Activated CD4-positive, alpha-beta T cell treated with anti-CD3 and anti-CD28 coated beads for 1 hour (primary cell): ENCODE measurements around the gene STK24.
"Not testable (repeated sequence)": the region's sequence is repeated elsewhere in the genome, so short reads cannot be mapped to it uniquely, and the experiment has no call there.

Source experiments
- DNase-seq: peaks from one replicate; pipeline ENCODE4 v3.0.0-alpha.2; 2020

Gene STK24

GRCh38 chr13:98581971-98582702 is 5.2 kb upstream of the STK24 start:
- no peak for DNase-seq

- no peak for DNase-seq
Measured at GRCh38 chr13:98581381-98581780, 4.5 kb upstream of the STK24 start.

GRCh38 chr13:98580420-98580819 is 3.5 kb upstream of the STK24 start:
- DNase-seq = no peak

- no peak for DNase-seq
Measured at GRCh38 chr13:98577836-98578285, 954 bp upstream of the STK24 start.

- DNase-seq = peak; percentile 20
Measured at GRCh38 chr13:98576200-98576945, 534 bp downstream of the STK24 start.

GRCh38 chr13:98575904-98576199 is 1.1 kb downstream of the STK24 start:
- DNase-seq = no peak

GRCh38 chr13:98575009-98575903 is 1.7 kb downstream of the STK24 start:
- no peak for DNase-seq

- no peak for DNase-seq
Measured at GRCh38 chr13:98571955-98572662, 4.8 kb downstream of the STK24 start.

- no peak for DNase-seq
Measured at GRCh38 chr13:98570929-98571372, 6.0 kb downstream of the STK24 start.

- not testable (repeated sequence) for DNase-seq
Measured at GRCh38 chr13:98569494-98570367, 7.2 kb downstream of the STK24 start.

- DNase-seq = no peak
Measured at GRCh38 chr13:98568918-98569317, 8.0 kb downstream of the STK24 start.

GRCh38 chr13:98567140-98567539 is 9.8 kb downstream of the STK24 start:
- DNase-seq = no peak

GRCh38 chr13:98565726-98566565 is 11.0 kb downstream of the STK24 start:
- no peak for DNase-seq

GRCh38 chr13:98564204-98564603 is 12.7 kb downstream of the STK24 start:
- no peak for DNase-seq

- DNase-seq = no peak
Measured at GRCh38 chr13:98563071-98563470, 13.8 kb downstream of the STK24 start.

GRCh38 chr13:98559169-98559568 is 17.7 kb downstream of the STK24 start:
- no peak for DNase-seq

GRCh38 chr13:98557937-98558792 is 18.7 kb downstream of the STK24 start:
- no peak for DNase-seq

- DNase-seq = no peak
Measured at GRCh38 chr13:98556968-98557631, 19.8 kb downstream of the STK24 start.

- DNase-seq = no peak
Measured at GRCh38 chr13:98556142-98556816, 20.6 kb downstream of the STK24 start.
